ENCODE measurements around the gene CTNNA3. TPM values are rescaled to one million over a fixed set of nuclear protein-coding genes. Genes with fewer than 3 reads are reported as not detected.

The CTNNA3 gene
- total RNA-seq, 1 experiment from 2014 or later = not detected

DNA sequence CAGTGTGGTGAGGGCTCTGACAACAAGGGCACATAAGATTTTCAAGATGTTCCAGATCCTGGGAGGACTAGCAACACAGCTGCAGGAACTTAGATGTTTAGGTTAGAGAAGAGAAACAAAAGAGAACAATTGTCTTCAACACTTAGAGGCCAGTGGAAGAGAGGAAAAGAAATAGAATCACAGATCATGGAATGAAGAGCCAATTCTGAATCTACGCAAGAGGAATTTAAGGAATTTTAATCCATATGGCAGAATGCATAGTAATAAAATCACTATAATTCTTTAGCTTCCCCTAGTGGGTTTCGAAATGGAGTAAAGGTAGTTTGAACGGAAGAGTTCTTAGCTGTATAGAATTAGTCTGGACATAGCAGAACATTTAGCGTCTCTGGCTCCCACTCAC is 884.8 kb downstream of the CTNNA3 start:
- intact Hi-C loops (cut with micrococcal nuclease; ENCODE audit: unreplicated experiment) = no loop called here
- no TSS peak for BruUV-seq (replicated peaks)

DNA sequence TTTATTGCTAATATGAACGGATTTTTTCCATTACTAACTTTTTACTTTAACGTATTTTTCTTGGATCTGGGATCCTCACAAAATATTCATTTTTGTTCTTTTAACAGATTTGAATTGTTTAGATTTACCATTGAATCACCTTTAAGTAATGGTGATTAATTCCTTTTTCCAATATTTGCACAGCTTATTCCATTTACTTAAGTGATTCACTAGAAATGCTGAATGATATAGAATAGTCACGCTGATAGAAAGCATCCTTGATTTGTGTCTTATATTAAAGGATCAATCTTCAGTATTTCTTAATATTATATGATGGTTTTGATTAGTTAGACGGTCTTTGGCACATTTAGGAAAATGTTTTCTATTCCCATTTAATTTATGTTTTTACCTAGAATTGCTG is 886.6 kb downstream of the CTNNA3 start:
- no peak overlapping the region for H3K4me3 Mint-ChIP-seq (ENCODE audit: low read depth, unreplicated experiment)
- CTCF ChIA-PET = no interaction called here
- H3K27ac Mint-ChIP-seq (ENCODE audit: unreplicated experiment) = no peak overlapping the region
- no peak for DNase-seq
- H3K9me3 Mint-ChIP-seq (ENCODE audit: low read depth, unreplicated experiment) = no peaks in the 10 kb centered on the region
- H3K27me3 Mint-ChIP-seq (ENCODE audit: unreplicated experiment) = no peaks in the 10 kb centered on the region
- no TSS peak for BruUV-seq (replicated peaks)
- no peaks in the 10 kb centered on the region for H3K36me3 Mint-ChIP-seq (ENCODE audit: insufficient read depth, unreplicated experiment)
- intact Hi-C loops (cut with micrococcal nuclease; ENCODE audit: unreplicated experiment) = loop anchor here (5.0 kb wide), 1 partner anchor 118 kb away; the partner anchor contains the start of gene LRRTM3
- peaks cover 20% of the 10 kb centered on the region for H3K4me1 Mint-ChIP-seq (ENCODE audit: low read depth, unreplicated experiment)
- TF ChIP-seq, protein P1, sequence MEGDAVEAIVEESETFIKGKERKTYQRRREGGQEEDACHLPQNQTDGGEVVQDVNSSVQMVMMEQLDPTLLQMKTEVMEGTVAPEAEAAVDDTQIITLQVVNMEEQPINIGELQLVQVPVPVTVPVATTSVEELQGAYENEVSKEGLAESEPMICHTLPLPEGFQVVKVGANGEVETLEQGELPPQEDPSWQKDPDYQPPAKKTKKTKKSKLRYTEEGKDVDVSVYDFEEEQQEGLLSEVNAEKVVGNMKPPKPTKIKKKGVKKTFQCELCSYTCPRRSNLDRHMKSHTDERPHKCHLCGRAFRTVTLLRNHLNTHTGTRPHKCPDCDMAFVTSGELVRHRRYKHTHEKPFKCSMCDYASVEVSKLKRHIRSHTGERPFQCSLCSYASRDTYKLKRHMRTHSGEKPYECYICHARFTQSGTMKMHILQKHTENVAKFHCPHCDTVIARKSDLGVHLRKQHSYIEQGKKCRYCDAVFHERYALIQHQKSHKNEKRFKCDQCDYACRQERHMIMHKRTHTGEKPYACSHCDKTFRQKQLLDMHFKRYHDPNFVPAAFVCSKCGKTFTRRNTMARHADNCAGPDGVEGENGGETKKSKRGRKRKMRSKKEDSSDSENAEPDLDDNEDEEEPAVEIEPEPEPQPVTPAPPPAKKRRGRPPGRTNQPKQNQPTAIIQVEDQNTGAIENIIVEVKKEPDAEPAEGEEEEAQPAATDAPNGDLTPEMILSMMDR (IDR thresholded peaks at IDR 0.05; ENCODE audit: unreplicated experiment) = no peak

More for the DNA sequence above, 884.8 kb downstream of the CTNNA3 start:
- CTCF ChIA-PET = no interaction called here
- DNase-seq = no peak
- Mint-ChIP-seq H3K36me3 (ENCODE audit: insufficient read depth, unreplicated experiment) (no peaks in the 10 kb centered on the region), H3K27ac (ENCODE audit: unreplicated experiment) (no peak overlapping the region), H3K4me1 (ENCODE audit: low read depth, unreplicated experiment) (peaks cover 2% of the 10 kb centered on the region), H3K4me3 (ENCODE audit: low read depth, unreplicated experiment) (no peak overlapping the region), H3K9me3 (ENCODE audit: low read depth, unreplicated experiment) (no peaks in the 10 kb centered on the region), H3K27me3 (ENCODE audit: unreplicated experiment) (no peaks in the 10 kb centered on the region)
- TF ChIP-seq, protein P1 (IDR thresholded peaks at IDR 0.05; ENCODE audit: unreplicated experiment) = no peak

DNA sequence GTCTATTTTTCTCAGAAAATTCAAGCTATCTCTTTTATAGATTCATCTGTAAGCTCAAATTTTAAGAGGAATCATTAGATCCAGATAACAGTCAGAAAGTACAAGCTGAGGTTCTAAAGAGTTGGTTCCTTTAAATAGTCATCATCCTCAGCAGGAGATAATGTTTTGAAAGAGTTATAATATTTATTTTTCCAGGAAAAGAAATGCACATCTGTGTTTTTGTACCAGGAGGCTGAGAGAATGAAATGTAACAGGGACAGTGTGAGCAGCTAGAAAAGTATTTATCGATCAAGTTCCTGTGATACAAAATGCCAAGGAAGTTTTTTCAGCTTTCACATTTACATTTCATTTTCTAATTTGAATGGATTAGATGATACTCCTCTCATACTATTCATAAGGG is 890.4 kb downstream of the CTNNA3 start:
- Mint-ChIP-seq H3K9me3 (ENCODE audit: low read depth, unreplicated experiment) (no peaks in the 10 kb centered on the region), H3K36me3 (ENCODE audit: insufficient read depth, unreplicated experiment) (no peaks in the 10 kb centered on the region), H3K27me3 (ENCODE audit: unreplicated experiment) (no peaks in the 10 kb centered on the region), H3K4me3 (ENCODE audit: low read depth, unreplicated experiment) (no peak overlapping the region), H3K27ac (ENCODE audit: unreplicated experiment) (peak overlapping the region; percentile 11), H3K4me1 (ENCODE audit: low read depth, unreplicated experiment) (peaks cover 23% of the 10 kb centered on the region)
- DNase-seq = no peak
- TF ChIP-seq, protein P1 (IDR thresholded peaks at IDR 0.05; ENCODE audit: unreplicated experiment) = no peak
- no TSS peak for BruUV-seq (replicated peaks)
- CTCF ChIA-PET = interaction anchor here (1.0 to 2.0 kb wide), 5 partner anchors 22 to 120 kb away, joined by 3 to 8 read pairs (median 5); partner anchors contain the start of gene LRRTM3
- intact Hi-C loops (cut with micrococcal nuclease; ENCODE audit: unreplicated experiment) = loop anchor here (1.0 to 5.0 kb wide), 2 partner anchors 29 to 122 kb away; partner anchors contain the start of gene LRRTM3

DNA sequence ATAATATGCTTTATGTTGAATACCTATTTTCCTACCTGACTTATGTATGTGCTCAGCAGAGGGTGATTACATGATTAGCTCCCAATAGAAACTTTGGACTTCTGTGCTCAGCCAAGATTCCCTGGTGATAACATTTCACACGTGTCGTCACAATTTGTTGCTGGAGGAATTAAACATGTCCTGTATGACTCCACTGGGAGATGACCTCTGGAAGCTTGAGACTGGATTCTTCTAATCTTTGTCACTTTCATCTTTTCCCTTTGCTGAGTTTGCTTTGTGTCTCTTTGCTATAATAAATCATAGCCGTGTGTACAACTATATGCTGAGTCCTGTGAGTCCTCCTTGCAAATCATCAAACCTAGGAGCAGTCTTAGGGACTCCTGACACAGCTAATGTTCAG is 891.0 kb downstream of the CTNNA3 start:
- H3K4me3 Mint-ChIP-seq (ENCODE audit: low read depth, unreplicated experiment) = no peak overlapping the region

More for the DNA sequence above, 891.0 kb downstream of the CTNNA3 start:
- DNase-seq = no peak
- Mint-ChIP-seq H3K36me3 (ENCODE audit: insufficient read depth, unreplicated experiment) (no peaks in the 10 kb centered on the region), H3K27me3 (ENCODE audit: unreplicated experiment) (no peaks in the 10 kb centered on the region), H3K4me1 (ENCODE audit: low read depth, unreplicated experiment) (peaks cover 23% of the 10 kb centered on the region), H3K27ac (ENCODE audit: unreplicated experiment) (no peak overlapping the region), H3K9me3 (ENCODE audit: low read depth, unreplicated experiment) (no peaks in the 10 kb centered on the region)
- TF ChIP-seq, protein P1 (IDR thresholded peaks at IDR 0.05; ENCODE audit: unreplicated experiment) = no peak
- CTCF ChIA-PET = interaction anchor here (0.7 to 2.0 kb wide), 4 partner anchors 22 to 121 kb away, joined by 3 to 8 read pairs (median 6); partner anchors contain the start of gene LRRTM3
- BruUV-seq (replicated peaks) = no TSS peak
- intact Hi-C loops (cut with micrococcal nuclease; ENCODE audit: unreplicated experiment) = loop anchor here (1.0 to 5.0 kb wide), 2 partner anchors 29 to 122 kb away; partner anchors contain the start of gene LRRTM3
